ENCODE data around the gene AMOTL1.
A peak's percentile ranks its signal among the peaks of the same experiment; 100 is the strongest.

The AMOTL1 gene, protein sequence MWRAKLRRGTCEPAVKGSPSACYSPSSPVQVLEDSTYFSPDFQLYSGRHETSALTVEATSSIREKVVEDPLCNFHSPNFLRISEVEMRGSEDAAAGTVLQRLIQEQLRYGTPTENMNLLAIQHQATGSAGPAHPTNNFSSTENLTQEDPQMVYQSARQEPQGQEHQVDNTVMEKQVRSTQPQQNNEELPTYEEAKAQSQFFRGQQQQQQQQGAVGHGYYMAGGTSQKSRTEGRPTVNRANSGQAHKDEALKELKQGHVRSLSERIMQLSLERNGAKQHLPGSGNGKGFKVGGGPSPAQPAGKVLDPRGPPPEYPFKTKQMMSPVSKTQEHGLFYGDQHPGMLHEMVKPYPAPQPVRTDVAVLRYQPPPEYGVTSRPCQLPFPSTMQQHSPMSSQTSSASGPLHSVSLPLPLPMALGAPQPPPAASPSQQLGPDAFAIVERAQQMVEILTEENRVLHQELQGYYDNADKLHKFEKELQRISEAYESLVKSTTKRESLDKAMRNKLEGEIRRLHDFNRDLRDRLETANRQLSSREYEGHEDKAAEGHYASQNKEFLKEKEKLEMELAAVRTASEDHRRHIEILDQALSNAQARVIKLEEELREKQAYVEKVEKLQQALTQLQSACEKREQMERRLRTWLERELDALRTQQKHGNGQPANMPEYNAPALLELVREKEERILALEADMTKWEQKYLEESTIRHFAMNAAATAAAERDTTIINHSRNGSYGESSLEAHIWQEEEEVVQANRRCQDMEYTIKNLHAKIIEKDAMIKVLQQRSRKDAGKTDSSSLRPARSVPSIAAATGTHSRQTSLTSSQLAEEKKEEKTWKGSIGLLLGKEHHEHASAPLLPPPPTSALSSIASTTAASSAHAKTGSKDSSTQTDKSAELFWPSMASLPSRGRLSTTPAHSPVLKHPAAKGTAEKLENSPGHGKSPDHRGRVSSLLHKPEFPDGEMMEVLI

DNA sequence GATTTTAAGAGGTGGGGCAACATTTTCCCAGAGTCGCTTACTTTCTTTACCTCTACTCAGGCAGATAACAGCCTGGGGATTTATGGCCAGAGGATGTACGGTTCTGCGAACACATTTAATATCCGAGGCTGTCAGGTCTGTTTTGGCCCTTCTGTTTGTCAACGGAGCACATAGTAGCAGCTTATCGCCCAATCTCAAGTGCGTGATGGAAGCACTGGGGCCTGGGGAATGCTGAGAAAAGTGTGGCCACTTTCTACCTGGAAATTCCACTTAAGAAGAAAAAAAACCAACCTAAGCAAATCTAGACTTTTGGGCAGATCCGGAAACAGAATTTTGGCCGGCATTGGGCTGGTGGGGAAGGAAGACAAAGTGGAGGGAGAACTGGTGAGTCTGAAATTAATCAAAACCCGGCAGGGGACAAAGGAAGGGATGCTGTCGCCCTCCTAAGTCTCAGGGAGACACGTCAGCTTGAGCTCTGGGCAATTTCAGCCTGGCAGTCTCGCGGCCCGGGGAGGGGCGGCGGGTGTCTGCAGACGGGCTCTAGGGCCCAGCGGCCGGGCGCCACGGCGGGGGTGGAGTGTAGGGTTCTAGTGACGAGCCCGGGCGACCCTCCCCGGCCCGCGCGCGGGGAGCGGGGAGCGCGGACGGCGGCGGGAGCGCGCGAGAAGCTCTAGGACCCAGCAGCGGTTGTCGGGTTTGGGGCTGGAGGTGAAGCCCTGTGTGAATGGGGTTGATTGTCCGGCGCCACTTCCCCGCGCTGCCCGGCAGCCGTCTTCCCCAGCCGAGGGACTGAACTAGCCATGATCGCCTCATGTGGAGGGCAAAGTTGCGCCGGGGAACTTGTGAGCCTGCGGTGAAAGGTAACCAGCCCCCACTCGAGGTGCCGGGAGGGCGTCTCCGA lies at the start of gene AMOTL1:
TSS of gene AMOTL1 (plus strand) at position 656 of the 901 bp plus-strand sequence. CDS start at position 812, 156 bp downstream.
- DNase-seq, result peak; percentile 16 to 58

DNA sequence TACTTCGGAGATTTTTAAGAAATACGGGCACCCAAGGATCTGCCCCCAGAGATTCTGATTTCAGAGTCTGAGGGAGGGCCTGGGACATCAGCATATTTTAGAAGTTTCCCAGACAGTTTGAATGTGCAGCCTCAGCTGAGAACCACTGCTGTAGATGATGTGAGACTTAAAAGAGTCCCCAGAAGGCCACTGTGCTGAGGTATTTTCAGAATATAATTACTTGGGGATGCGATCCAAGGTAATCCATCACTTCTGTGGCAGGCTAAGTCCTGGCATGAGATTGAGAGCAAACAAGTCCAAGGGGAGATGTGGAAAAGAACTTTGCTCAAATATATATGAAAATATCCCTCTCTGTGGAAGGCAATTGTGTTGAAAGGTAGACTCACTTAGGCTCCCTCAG lies 48.3 kb upstream of the AMOTL1 start:
- no peak for DNase-seq

DNA sequence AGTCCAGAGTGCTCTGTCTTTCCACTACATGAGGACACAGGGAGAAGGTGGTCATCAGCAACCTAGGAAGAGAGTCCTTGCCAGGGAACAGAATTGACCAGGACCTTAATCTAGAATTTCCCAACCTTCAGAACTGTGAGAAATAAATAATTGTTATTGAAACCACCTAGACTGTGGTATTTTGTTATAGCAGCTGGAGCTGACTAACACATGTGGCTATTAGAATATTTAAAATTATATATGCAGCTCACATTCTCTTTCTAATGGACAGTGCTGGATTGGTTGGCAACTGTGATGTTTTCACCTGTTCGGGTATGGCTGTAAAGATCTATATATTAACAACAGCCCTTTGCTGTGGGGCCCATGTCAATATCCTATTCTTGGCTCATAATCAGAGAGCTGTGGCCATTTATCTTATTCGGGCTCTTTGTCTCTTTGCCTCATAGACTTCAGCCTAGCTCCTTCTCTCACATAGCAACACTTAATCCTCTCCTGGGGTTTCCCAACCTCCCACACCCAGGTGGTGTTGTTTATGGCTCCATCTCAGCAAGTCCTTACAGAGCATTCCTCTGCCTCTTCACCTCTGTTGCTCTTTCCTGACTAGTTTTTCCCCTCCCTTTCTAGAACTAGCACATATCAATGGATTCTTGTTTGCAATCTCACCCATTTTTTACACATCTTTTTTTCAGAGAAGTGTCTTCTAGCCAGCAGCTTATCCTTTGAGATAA lies 46.4 kb upstream of the AMOTL1 start:
- no peak for DNase-seq

DNA sequence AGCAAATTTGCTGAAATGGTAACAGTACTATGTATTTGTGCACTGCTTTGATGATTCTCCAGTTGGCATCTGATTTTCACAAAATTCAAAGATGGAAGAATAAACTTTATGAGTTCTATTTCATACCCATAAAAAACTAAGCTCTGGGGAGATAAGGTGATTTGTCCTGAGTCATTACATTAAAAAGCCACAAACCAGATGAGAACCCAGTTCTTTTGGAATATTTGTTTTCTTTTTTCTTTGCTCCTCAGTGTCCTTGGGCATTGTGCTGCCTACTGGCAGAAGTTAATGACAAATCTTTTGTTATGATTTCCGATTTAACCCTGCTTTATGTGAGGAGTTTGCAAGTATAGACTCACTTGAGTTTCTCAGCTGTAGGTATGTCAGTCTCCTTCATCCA lies 45.4 kb upstream of the AMOTL1 start:
- no peak for DNase-seq

DNA sequence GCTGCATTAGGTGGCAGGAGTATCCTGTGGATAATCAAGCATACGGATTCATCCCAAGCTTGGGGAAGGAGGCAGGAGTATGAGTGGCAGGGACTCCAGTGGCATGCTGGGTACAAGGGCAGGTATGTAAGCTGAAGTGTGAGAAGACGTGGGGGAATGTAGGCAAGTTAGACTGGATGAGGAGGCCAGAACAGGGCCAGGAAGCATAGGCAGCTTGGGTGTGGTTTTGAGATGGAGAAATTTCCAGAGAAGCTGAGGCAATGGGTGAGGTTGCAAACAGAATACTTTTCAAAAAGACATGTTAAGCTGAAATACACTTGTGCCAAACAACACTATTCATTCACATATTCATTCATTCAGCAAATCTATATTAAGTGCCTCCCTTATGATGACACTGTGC lies 43.1 kb upstream of the AMOTL1 start:
- DNase-seq, result no peak

DNA sequence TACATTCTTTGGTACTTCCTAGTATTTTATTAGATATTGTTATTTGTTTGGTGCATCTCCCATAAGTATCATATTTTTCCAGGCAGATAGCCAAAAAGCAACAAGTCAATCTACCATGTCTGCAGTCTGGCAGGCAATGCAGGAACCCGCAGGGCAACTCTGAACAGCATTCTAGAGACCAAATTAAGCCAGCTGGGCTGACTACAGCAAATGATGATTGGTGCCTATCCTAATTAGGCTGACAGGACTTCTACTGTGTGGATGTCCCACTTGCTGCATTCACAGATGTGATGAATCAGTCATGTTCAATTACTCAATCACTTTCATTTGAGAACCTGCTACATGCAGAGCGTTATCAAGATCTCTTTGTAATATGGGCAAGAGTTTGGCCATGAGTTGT lies 40.3 kb upstream of the AMOTL1 start:
- no peak for DNase-seq

DNA sequence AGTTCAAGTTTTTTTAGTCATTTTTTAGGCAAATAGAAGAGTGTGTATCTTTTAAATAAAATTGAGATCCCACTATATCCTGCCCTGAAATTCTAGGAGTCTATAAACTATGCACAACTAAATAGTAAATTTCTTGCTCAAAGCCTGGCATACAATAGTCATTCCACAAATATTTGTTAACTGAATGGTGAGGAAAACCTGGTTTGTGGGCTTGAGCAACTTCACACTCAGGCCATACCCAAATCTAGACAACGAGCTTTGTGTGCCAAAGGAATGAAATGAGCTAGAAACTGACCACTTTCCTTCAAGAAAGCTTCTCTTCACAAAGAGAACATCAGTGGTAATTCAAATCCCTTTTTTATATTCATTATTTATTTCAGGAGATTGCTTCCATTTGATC lies 39.6 kb upstream of the AMOTL1 start:
- no peak for DNase-seq

DNA sequence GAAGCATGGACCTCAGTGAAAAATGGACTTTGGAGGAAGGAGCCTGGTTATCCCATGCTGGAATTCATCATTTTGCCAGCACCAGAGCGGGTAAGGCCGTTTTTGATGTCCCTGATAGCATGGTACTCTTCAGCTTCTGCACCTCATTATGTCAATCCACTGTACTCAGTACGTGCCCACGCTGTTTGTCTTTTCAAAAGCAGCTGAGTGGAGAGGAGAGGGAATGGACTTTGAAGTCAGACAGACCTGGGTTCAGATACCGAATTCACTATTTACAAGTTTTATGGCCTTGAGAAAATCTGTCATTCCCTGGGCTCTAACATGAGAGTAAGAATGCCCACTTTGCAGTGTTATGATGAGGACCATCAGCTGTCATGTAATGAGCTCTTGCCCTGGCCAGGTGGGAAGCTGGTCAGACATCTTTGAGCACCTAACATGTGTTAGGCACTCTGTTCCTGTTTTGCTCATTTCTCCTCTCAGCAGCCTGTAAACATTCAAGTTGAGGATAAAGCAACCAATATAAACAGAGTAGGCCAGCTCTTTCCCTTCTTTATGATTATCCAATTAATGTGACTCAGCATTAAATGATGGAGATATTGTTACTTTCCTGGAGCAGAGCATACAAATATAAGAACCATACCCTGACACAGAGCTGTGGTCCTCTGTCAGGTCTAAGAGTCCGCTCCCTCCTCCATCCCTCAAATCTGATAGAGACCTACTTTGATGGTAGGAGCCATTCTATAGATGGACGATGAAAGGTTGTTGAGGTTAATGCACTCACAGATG lies 39.0 kb upstream of the AMOTL1 start:
- DNase-seq, result no peak

DNA sequence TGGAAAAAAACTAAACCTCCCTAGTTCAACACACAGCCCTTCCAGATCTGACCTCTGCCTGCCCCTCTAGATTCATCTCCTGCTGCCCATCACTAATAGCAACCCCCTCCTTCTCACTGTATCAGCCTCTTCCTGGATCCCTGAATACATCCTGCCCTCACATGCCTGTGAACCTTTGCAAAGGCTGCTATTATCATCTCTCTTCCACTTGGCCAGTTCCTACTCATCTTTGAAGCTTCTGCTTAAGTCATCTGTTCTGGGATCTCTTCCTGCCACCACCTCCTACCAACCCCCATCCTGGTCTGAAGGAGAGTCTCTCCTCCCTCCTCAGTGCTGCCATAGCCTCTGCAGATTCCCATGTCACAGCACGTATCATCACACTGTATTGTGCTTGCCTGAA lies 38.0 kb upstream of the AMOTL1 start:
- DNase-seq, result no peak

DNA sequence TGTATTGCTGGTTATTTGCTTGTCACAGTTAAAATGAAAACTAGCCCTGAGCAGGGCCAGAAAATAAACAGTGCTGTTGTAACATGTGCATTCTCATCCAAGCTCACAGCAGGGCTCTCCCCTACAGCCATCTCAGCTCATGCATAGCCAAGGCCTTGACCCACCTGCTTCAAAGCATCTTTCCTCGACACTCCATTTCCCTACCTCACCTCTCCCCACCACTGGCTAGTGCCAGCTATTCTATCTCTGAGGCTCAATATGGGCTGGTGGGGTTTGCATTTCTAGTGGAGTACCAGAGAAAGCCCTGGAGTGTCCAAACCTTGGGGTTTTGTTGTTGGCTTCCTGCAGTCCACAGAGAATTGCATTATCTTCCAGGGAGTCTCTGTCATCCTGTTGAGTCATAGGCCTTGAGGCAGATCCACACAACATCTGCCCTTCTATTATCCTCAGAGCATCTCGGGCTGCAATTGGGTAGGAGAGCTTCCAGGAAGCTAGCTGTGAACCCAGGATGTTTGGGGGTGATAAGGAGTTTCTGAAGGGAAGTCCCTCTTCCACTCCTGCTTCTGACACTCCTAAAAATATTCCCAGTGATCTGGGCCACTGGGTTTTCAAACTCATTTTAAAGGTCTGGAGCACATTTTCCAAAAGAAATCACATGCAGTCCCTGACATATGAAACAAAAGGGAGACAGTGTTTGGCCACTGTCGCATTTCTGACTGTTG lies 36.1 kb upstream of the AMOTL1 start:
- no peak for DNase-seq

DNA sequence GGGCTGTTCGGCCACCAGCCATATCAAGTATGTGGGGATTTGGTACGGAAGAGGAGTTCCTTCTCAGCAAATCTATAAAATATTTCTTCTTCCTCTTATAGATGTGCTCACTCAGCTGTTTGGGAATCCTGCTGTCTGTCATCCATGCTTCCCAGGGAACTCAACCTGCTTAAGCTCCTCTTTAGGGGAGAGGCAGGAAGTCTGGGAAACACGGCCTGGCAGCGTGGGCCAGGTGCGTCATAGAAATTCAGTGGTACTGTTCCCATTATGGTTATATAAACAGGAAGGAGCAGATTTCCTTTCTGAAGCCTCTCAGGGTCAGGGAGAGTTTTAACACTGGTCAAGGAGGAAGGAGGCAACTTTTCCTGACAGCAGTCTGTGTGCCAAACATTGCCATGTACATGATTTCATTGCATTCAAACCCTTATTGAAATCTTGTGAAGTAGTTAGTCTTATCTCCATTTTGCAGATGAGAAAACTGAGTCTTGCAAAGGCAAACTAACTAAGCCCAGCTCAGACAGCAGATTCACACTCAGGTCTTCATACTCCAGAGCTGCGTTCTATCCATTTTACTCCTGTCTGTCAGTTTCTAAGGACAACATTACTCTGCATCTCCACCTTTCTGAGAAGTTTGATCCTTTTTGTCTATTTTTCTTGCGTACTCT lies 35.4 kb upstream of the AMOTL1 start:
- no peak for DNase-seq

DNA sequence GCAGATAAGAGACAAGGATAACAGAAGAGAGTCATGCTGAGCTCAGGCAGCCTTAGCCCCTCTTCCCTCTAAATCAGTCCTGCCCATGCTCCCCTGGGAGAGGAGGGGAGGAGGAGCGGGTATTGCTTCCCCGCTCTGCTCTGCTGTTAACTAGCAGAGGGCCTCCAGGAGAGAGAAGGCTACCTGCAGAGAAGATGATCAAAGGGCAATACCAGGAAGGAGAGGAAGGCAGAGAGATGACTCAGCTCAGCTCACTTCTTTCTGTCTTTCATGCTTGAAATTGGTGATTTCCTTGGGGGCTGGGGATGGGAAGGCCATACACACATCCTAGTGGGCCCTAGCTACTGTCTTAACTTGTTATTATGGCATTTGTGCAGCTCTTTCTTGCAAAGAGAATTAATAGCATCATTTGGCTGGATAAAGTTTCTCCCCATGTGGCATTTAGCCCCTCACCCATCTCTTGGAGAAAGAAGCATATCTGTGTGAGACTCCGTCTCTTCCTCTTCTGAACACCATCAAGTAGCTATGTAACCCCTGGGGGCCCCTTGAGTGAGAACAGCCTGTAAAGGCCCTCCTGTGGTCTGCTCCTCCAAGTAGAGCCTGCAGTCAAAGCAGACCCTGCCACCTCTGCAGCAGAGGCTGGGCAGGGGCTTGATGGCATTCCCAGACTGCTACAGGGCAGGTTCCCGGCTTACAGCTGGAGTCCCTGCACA lies 33.4 kb upstream of the AMOTL1 start:
- DNase-seq, result no peak

DNA sequence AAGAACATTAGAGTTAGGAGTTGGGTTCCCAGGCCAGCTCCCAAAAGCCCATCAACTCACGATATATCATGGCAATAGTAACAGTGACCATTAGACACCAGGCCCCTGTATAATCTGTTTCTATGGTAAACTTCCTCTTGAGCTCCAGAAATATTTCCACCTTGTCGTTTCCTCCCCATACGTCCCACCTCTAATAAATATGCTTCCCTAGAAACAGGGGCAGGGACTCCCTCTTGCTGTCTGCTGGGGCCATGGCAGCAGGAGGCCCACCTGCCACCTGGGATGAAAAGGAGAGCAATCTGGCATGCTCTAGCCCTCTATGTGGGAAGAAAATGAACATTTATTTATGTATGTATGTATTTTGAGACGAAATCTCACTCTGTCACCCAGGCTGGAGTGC lies 32.2 kb upstream of the AMOTL1 start:
- no peak for DNase-seq

DNA sequence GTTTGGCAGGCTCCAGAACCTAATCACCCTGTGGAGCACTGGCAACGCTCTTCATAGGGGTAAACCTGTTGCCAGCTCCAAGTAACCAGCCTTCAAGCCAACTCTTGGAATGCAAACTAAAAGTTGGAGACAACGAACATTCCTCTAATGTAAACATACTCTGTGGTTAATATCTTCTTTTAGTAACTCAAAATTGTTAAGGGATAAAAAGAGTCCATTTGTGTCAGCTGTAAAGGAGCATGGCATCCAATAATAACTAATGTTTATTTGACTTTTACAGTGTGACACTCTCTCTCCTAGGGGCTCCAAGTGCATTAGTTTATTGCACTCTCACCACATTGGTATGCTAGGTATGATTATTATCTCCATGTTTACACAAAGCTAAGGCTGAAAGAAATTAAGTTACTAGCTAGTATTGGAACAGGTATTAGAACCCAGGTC lies 31.0 kb upstream of the AMOTL1 start:
- DNase-seq, result no peak

DNA sequence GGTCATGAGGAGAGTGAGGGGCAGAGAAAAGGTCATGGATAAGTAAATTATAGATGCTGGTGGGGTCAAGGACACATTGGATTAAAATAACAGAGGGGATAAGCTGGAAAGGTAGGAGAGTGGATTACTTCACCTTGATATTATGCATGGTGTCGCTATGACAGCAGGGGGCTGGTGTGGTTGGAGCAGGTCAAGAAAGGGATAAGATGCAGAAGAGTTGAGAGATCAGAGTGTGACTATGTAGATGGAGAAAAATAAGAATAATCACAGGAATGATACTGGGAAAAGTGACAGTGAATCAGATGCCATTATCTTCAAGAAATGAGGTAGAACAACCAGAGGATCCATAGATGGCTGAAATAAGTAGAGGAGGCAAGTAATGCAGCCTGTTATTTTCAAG lies 29.4 kb upstream of the AMOTL1 start:
- no peak for DNase-seq

DNA sequence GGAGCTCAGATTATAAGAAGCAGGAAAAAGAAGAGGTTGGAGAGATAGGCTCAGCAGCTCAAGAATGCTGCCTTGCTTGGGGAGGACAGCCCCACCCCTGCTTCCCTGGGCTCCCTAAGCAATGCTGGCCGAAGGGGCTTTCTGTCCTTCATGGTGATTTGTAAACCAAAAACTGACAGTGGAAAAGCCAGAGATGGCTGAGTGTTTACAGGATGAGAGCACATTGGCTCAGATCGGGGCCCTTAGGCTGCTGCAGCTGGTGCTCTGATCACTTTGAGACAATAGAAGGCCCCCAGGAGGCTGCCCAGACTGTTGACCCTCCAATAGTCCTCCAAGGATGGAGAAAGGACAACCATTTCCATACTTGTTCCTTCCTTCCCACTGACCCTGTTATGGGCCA lies 28.8 kb upstream of the AMOTL1 start:
- no peak for DNase-seq

DNA sequence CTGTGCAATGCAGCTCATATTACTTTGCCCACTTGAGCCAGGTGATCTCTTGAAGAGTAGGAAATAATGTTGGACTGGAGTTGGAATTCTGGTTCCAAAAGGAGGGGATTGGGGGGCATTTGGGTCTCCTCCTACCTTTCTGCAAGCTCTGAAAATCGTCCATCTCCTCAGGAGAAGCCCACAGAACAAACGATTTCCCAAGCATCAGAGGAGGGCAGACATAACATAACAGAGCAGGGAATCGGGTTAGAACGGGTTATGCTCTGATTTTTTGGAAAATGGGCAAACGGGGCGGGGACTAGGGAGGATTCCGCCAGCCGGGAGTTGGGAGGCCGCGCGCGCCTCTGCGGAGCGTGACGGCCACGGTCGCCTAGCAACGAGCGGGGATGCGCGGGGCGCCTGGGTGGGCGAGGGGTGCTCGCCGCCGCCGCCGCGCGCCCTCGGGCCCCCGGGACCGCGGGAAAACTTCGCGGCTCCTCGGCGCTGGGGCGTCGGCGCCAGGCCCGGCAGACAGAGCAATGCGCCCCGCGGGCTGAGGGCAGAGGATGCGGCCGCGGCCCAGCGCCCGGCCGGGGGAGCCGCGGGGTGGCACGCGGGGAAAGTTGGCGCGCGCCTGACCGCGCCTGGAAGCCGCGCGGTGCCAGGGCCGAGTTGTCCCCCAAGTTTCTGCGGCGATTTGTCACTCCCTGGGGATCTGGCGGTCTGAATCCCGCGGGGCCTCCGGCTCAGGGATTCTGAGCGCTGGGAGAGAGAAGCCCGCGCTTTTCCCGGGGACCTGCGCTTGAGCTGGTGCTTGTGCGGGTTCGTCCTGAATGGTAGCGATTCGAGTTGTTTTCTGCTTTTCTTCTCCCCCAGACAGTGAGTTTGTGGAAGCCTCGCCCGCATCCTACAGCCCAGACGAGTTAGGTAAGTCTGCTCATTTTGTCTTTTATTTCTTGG lies 27.8 kb upstream of the AMOTL1 start:
- DNase-seq, result no peak

DNA sequence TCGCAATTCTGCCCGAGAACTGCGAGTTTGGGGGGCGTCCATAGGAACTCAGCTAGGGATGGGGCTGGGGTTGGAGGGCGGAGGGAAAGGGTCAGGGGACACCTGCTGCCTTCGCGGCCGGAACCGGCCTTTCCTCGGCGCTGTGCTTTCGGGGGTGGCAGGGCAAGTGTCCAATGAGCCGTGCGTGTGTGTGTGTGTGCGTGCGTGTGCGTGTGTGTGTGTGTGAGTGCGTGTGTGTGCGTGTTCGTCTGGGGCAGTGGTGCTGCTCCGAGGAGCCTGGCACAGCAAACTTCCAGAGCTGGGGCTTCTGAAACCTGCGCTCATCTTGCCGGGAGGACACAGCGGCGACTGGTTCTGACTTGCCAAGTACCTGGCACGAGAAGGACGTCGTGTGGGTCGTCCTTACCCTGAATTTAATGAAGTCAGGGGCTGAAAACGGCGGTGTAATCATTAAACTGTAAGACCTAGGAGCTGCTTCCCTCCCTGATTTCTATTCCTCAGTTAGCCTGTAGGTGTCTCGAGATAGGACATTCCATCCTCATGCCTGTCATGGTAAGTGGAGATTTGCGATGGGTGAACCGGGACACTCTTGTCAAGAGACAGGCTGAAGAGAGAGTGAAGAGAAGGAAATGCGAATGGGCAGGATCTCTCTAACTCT lies 27.0 kb upstream of the AMOTL1 start:
- no peak for DNase-seq

Measured in CD4-positive, alpha-beta T cell treated with Interleukin-1 beta for 1 hour (primary cell).